IMR-90 (cell line): ENCODE results near the gene RNF111.

Experiments used
- BHLHE40 ChIP-seq: fragments of 150-350 bp; IDR thresholded peaks from 2 replicates; pipeline ENCODE4 v1.6.1; 2016; ENCODE audit warnings: mild to moderate bottlenecking, low read depth, low read length
- CEBPB ChIP-seq: IDR thresholded peaks from 2 replicates; pipeline ENCODE4 v1.6.1; 2012; ENCODE audit warnings: low read depth, low read length, improper control_type of control experiment
- CHD1 ChIP-seq: IDR thresholded peaks from 2 replicates; pipeline ENCODE4 v1.6.1; 2012; ENCODE audit warnings: low read depth, low read length, improper control_type of control experiment
- CTCF ChIP-seq: conservative IDR thresholded peaks from 2 replicates; pipeline ENCODE4 v1.5.1; 2012; ENCODE audit warnings: mild to moderate bottlenecking, low read depth, low read length, improper control_type of control experiment
- FOS ChIP-seq: fragments of 150-350 bp; IDR thresholded peaks from 2 replicates; pipeline ENCODE4 v1.6.1; 2016; ENCODE audit warnings: low read depth, low read length
- MAFK ChIP-seq: IDR thresholded peaks from 2 replicates; pipeline ENCODE4 v1.6.1; 2012; ENCODE audit warnings: low read depth, low read length, improper control_type of control experiment
- MAZ ChIP-seq: IDR thresholded peaks from 2 replicates; pipeline ENCODE4 v1.6.1; 2012; ENCODE audit warnings: low read depth, mild to moderate bottlenecking, low read length, improper control_type of control experiment, moderate library complexity, borderline replicate concordance
- NFE2L2 ChIP-seq: fragments of 150-350 bp; IDR thresholded peaks from 2 replicates; pipeline ENCODE4 v1.6.1; 2016; ENCODE audit warnings: low read depth, mild to moderate bottlenecking, low read length
- POLR2A ChIP-seq: IDR thresholded peaks from 2 replicates; pipeline ENCODE4 v1.6.1; 2012; ENCODE audit warnings: mild to moderate bottlenecking, low read depth, low read length
- RAD21 ChIP-seq: IDR thresholded peaks from 2 replicates; pipeline ENCODE4 v1.6.1; 2012; ENCODE audit warnings: low read length, improper control_type of control experiment
- RFX5 ChIP-seq: IDR thresholded peaks from 2 replicates; pipeline ENCODE4 v1.8.0; 2012; ENCODE audit warnings: low read depth, mild to moderate bottlenecking, low read length, moderate library complexity
- SMC3 ChIP-seq: fragments of 150-350 bp; IDR thresholded peaks from 2 replicates; pipeline ENCODE4 v1.6.1; 2016; ENCODE audit warnings: low read depth, mild to moderate bottlenecking, antibody characterized with exemption, low read length, moderate library complexity
- TF ChIP-seq, protein P1 (sequence below): fragments of 150-350 bp; IDR thresholded peaks from 2 replicates; pipeline ENCODE4 v1.6.1; 2016; ENCODE audit warnings: low read depth, mild to moderate bottlenecking, low read length, moderate library complexity, borderline replicate concordance
- TF ChIP-seq, protein P2 (sequence below): fragments of 150-350 bp; IDR thresholded peaks from 2 replicates; pipeline ENCODE4 v1.6.1; 2017; ENCODE audit warnings: mild to moderate bottlenecking, antibody characterized with exemption, low read length, low read depth

DNA sequence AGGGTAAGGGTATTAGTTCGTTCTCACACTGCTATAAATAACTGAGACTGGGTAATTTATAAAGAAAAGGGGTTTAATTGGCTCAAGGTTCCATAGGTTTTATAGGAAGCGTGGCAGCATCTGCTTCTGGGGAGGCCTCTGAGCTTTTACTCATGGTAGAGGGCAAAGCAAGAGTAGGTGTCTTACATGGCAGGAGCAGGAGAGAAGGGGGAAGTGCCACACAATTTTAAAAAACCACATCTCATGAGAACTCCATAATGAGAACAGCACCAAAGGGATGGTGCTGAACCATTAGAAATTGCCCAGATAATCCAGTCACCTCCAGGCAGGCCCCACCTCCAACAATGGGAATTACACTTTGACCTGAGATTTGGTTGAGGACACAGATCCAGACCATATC lies 12.2 kb downstream of the RNF111 start:
- no peak for TF ChIP-seq CTCF
- no peak for TF ChIP-seq FOS
- no peak for TF ChIP-seq NFE2L2
- no peak for TF ChIP-seq POLR2A
- no peak for TF ChIP-seq MAFK
- no peak for TF ChIP-seq CHD1
- no peak for TF ChIP-seq MAZ
- TF ChIP-seq, protein P1, sequence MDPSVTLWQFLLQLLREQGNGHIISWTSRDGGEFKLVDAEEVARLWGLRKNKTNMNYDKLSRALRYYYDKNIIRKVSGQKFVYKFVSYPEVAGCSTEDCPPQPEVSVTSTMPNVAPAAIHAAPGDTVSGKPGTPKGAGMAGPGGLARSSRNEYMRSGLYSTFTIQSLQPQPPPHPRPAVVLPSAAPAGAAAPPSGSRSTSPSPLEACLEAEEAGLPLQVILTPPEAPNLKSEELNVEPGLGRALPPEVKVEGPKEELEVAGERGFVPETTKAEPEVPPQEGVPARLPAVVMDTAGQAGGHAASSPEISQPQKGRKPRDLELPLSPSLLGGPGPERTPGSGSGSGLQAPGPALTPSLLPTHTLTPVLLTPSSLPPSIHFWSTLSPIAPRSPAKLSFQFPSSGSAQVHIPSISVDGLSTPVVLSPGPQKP: no peak
- no peak for TF ChIP-seq RAD21
- TF ChIP-seq SMC3: no peak
- no peak for TF ChIP-seq RFX5
- TF ChIP-seq, protein P2, sequence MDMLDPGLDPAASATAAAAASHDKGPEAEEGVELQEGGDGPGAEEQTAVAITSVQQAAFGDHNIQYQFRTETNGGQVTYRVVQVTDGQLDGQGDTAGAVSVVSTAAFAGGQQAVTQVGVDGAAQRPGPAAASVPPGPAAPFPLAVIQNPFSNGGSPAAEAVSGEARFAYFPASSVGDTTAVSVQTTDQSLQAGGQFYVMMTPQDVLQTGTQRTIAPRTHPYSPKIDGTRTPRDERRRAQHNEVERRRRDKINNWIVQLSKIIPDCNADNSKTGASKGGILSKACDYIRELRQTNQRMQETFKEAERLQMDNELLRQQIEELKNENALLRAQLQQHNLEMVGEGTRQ: no peak
- no peak for TF ChIP-seq BHLHE40
- no peak for TF ChIP-seq CEBPB
